ENCODE measurements around the gene ADAM15.

ADAM15 gene

GRCh38 chr1:155106862-155107261 is 55.7 kb downstream of the ADAM15 start:
- no peaks in the 10 kb centered on the region for H3K9me3 ChIP-seq (ENCODE audit: insufficient read depth, low read depth, low read length)
- no peak overlapping the region for H3K27ac ChIP-seq (ENCODE audit: low read length)
- H3K27me3 ChIP-seq (ENCODE audit: insufficient read depth, low read length), result no peaks in the 10 kb centered on the region; the same call in 1 of the 2 replicates
- no peaks in the 10 kb centered on the region for H3K36me3 ChIP-seq (ENCODE audit: insufficient read depth, low read depth, low read length)
- no peak overlapping the region for H3K4me3 ChIP-seq (ENCODE audit: low read length)
- H3K4me1 ChIP-seq (ENCODE audit: insufficient read depth, low read length), result no peaks in the 10 kb centered on the region
- H3K9ac ChIP-seq (ENCODE audit: low read depth, low read length), result no peak overlapping the region

- H3K9me3 ChIP-seq (ENCODE audit: insufficient read depth, low read depth, low read length), result no peaks in the 10 kb centered on the region
- no peak overlapping the region for H3K4me3 ChIP-seq (ENCODE audit: low read length)
- no peaks in the 10 kb centered on the region; the same call in 1 of the 2 replicates for H3K27me3 ChIP-seq (ENCODE audit: insufficient read depth, low read length)
- no peak overlapping the region for H3K9ac ChIP-seq (ENCODE audit: low read depth, low read length)
- H3K4me1 ChIP-seq (ENCODE audit: insufficient read depth, low read length), result no peaks in the 10 kb centered on the region
- no peaks in the 10 kb centered on the region for H3K36me3 ChIP-seq (ENCODE audit: insufficient read depth, low read depth, low read length)
- H3K27ac ChIP-seq (ENCODE audit: low read length), result no peak overlapping the region
Observed at GRCh38 chr1:155107309-155108264, 56.5 kb downstream of the ADAM15 start.

- Histone ChIP-seq H3K36me3 (ENCODE audit: insufficient read depth, low read depth, low read length) (no peaks in the 10 kb centered on the region), H3K9me3 (ENCODE audit: insufficient read depth, low read depth, low read length) (no peaks in the 10 kb centered on the region), H3K4me1 (ENCODE audit: insufficient read depth, low read length) (no peaks in the 10 kb centered on the region), H3K27ac (ENCODE audit: low read length) (no peak overlapping the region), H3K9ac (ENCODE audit: low read depth, low read length) (no peak overlapping the region), H3K27me3 (ENCODE audit: insufficient read depth, low read length) (no peaks in the 10 kb centered on the region; the same call in 1 of the 2 replicates), H3K4me3 (ENCODE audit: low read length) (no peak overlapping the region)
Observed at GRCh38 chr1:155108296-155108695, 57.2 kb downstream of the ADAM15 start.

DNA sequence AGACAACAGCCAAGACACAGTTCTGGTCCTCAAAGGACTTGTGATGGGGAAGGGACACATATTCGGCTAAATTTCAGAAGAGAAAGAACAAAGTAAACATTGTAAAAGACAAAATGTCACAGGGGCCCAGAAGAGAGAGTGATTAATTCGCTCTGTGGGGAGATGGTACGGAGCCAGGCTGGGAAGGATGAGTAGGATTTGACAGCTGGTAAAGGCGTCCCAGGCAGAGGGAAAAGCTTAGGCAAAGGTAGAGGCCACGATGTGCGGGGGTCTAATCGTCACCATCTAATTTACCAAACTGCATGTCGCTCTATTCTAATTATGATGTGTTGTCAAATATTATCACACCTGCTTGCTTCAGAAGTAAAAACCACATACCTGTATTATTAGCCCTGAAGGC is 59.3 kb downstream of the ADAM15 start:
- H3K4me1 ChIP-seq (ENCODE audit: insufficient read depth, low read length), result no peaks in the 10 kb centered on the region
- H3K36me3 ChIP-seq (ENCODE audit: insufficient read depth, low read depth, low read length), result no peaks in the 10 kb centered on the region
- H3K9me3 ChIP-seq (ENCODE audit: insufficient read depth, low read depth, low read length), result no peaks in the 10 kb centered on the region
- no peak overlapping the region for H3K27ac ChIP-seq (ENCODE audit: low read length)
- no peak overlapping the region for H3K4me3 ChIP-seq (ENCODE audit: low read length)
- no peak overlapping the region for H3K9ac ChIP-seq (ENCODE audit: low read depth, low read length)
- no peaks in the 10 kb centered on the region; the same call in 1 of the 2 replicates for H3K27me3 ChIP-seq (ENCODE audit: insufficient read depth, low read length)

DNA sequence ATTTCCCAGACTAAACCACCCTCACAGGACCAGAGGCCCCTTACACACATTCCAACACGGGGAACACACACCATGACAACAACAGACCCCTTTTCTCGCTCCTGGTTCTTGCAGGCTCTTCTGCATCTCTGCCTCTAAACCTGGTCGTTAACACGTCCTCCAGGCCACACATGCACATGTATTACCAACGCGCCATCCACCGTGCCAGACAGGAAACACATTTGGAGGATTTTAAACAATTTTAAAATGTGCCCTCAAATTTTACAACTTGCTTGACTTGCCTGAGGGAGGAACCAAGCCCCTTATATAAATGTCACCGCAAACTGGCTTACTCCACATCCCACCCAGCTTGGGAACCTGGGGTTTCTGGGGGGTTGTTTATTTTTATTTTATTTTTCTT is 59.7 kb downstream of the ADAM15 start:
- Histone ChIP-seq H3K4me3 (ENCODE audit: low read length) (no peak overlapping the region), H3K4me1 (ENCODE audit: insufficient read depth, low read length) (no peaks in the 10 kb centered on the region), H3K9me3 (ENCODE audit: insufficient read depth, low read depth, low read length) (no peaks in the 10 kb centered on the region), H3K27me3 (ENCODE audit: insufficient read depth, low read length) (no peaks in the 10 kb centered on the region; the same call in 1 of the 2 replicates), H3K36me3 (ENCODE audit: insufficient read depth, low read depth, low read length) (no peaks in the 10 kb centered on the region), H3K27ac (ENCODE audit: low read length) (no peak overlapping the region), H3K9ac (ENCODE audit: low read depth, low read length) (no peak overlapping the region)
